HG02981 (cell line): Measurements from ENCODE around the gene XRCC2.
A peak's percentile ranks its signal among the peaks of the same experiment; 100 is the strongest.
"Not testable (repeated sequence)": the region's sequence is repeated elsewhere in the genome, so short reads cannot be mapped to it uniquely, and the experiment has no call there.

Experiments
- ATAC-seq: cut with Tn5 transposase; IDR thresholded peaks from one replicate; pipeline ENCODE4 v1.9.1; 2021; ENCODE audit warnings: mild to moderate bottlenecking, moderate library complexity; ENCODE audit not compliant: unreplicated experiment

Gene XRCC2

GRCh38 chr7:152675759-152676636, at the start of gene XRCC2:
Gene XRCC2, minus strand, starts transcription at chr7:152676141. Its CDS starts 62 bp downstream, at chr7:152676079.
- ATAC-seq = peak; percentile 83

- ATAC-seq = no peak
Observed at GRCh38 chr7:152723364-152723763, 47.4 kb upstream of the XRCC2 start.

GRCh38 chr7:152712412-152713042, 36.6 kb upstream of the XRCC2 start:
- not testable (repeated sequence) for ATAC-seq

GRCh38 chr7:152711444-152711944, 35.6 kb upstream of the XRCC2 start:
- ATAC-seq = no peak

- no peak for ATAC-seq
Observed at GRCh38 chr7:152710153-152710442, 34.2 kb upstream of the XRCC2 start.

- ATAC-seq = no peak
Observed at GRCh38 chr7:152709287-152710152, 33.6 kb upstream of the XRCC2 start.

GRCh38 chr7:152704796-152705384, 28.9 kb upstream of the XRCC2 start:
- no peak for ATAC-seq

- no peak for ATAC-seq
Observed at GRCh38 chr7:152699079-152699478, 23.1 kb upstream of the XRCC2 start.

GRCh38 chr7:152697268-152697974, 21.5 kb upstream of the XRCC2 start:
- not testable (repeated sequence) for ATAC-seq

- not testable (repeated sequence) for ATAC-seq
Observed at GRCh38 chr7:152692196-152692595, 16.3 kb upstream of the XRCC2 start.

- ATAC-seq = no peak
Observed at GRCh38 chr7:152683297-152683696, 7.4 kb upstream of the XRCC2 start.

GRCh38 chr7:152677808-152678670, 2.1 kb upstream of the XRCC2 start:
- ATAC-seq = no peak

- ATAC-seq = peak; percentile 35
Observed at GRCh38 chr7:152674860-152675758, 832 bp downstream of the XRCC2 start.

- ATAC-seq = no peak
Observed at GRCh38 chr7:152673897-152674296, 2.0 kb downstream of the XRCC2 start.

- ATAC-seq = no peak
Observed at GRCh38 chr7:152672626-152673025, 3.3 kb downstream of the XRCC2 start.

GRCh38 chr7:152669758-152670157, 6.2 kb downstream of the XRCC2 start:
- ATAC-seq = no peak

- no peak for ATAC-seq
Observed at GRCh38 chr7:152668975-152669374, 7.0 kb downstream of the XRCC2 start.

- peak; percentile 56 for ATAC-seq
Observed at GRCh38 chr7:152667958-152668357, 8.0 kb downstream of the XRCC2 start.
